ENCODE data around the gene CPLX1. TPM values are rescaled to one million over a fixed set of nuclear protein-coding genes. Genes with fewer than 3 reads are reported as not detected.

CPLX1 gene
- total RNA-seq, 1 experiment from 2014 or later: 14.5 TPM

- Histone ChIP-seq H3K27me3 (ENCODE audit: insufficient read depth, low read length) (no peaks in the 10 kb centered on the region), H3K9ac (ENCODE audit: low read length) (no peak overlapping the region), H3K9me2 (ENCODE audit: insufficient read depth) (no peaks in the 10 kb centered on the region), H3K4me1 (ENCODE audit: control insufficient read depth in 1 of 2, insufficient read depth in 2 of 2, low read length in 2 of 2) (peaks cover 13 to 14% of the 10 kb centered on the region in 2 experiments), H3K27ac (ENCODE audit: low read depth, low read length) (no peak overlapping the region), H2AFZ (ENCODE audit: low read depth, low read length, poor library complexity, severe bottlenecking) (no peak overlapping the region), H3K4me2 (ENCODE audit: low read length) (no peak overlapping the region), H3K4me3 (replicated peaks in 1 of 2; ENCODE audit: low read depth in 1 of 2, low read length in 2 of 2) (no peak overlapping the region), H3K36me3 (ENCODE audit: control insufficient read depth in 1 of 2, insufficient read depth in 2 of 2, low read length in 2 of 2) (no peaks in the 10 kb centered on the region), H3K79me2 (ENCODE audit: insufficient read depth, low read length) (no peaks in the 10 kb centered on the region), H4K20me1 (ENCODE audit: insufficient read depth) (no peaks in the 10 kb centered on the region), H3K9me3 (ENCODE audit: control insufficient read depth in 1 of 2, insufficient read depth in 1 of 2, low read depth in 1 of 2, low read length in 2 of 2) (no peaks in the 10 kb centered on the region)
- ChIA-PET POLR2A (no interaction called here), RAD21 (ENCODE audit: low non-redundant PET in 1 of 2, low total read pairs in 2 of 2, uncharacterized antibody in 2 of 2, unreplicated experiment in 2 of 2) (no interaction called here), CTCF (no interaction called here)
- DNase-seq (ENCODE audit: low read depth, low spot score) (no peak), ATAC-seq (no peak)
- no TSS peak for BruUV-seq (replicated peaks)
- intact Hi-C loops (cut with micrococcal nuclease): no loop called here
- TF ChIP-seq EZH2 (IDR thresholded peaks at IDR 0.05) (no peak), ZFX (IDR thresholded peaks at IDR 0.05) (no peak), ZNF274 (IDR thresholded peaks at IDR 0.05; ENCODE audit: low read depth, low read length) (no peak), CEBPB (IDR thresholded peaks at IDR 0.05; ENCODE audit: low read depth) (no peak)
Measured at GRCh38 chr4:803884-804283, 22.0 kb downstream of the CPLX1 start.

GRCh38 chr4:801436-802124 is 24.3 kb downstream of the CPLX1 start:
- POLR2A ChIA-PET: no interaction called here

More at GRCh38 chr4:801436-802124, 24.3 kb downstream of the CPLX1 start:
- Histone ChIP-seq H2AFZ (ENCODE audit: low read depth, low read length, poor library complexity, severe bottlenecking) (no peak overlapping the region), H3K79me2 (ENCODE audit: insufficient read depth, low read length) (no peaks in the 10 kb centered on the region), H3K9me3 (ENCODE audit: control insufficient read depth in 1 of 2, insufficient read depth in 1 of 2, low read depth in 1 of 2, low read length in 2 of 2) (no peaks in the 10 kb centered on the region), H3K4me3 (replicated peaks in 1 of 2; ENCODE audit: low read depth in 1 of 2, low read length in 2 of 2) (no peak overlapping the region), H3K4me1 (ENCODE audit: control insufficient read depth in 1 of 2, insufficient read depth in 2 of 2, low read length in 2 of 2) (peaks cover 19 to 22% of the 10 kb centered on the region in 2 experiments), H3K9me2 (ENCODE audit: insufficient read depth) (no peaks in the 10 kb centered on the region), H3K9ac (ENCODE audit: low read length) (no peak overlapping the region), H3K4me2 (ENCODE audit: low read length) (no peak overlapping the region), H3K27me3 (ENCODE audit: insufficient read depth, low read length) (no peaks in the 10 kb centered on the region), H4K20me1 (ENCODE audit: insufficient read depth) (no peaks in the 10 kb centered on the region), H3K27ac (ENCODE audit: low read depth, low read length) (no peak overlapping the region), H3K36me3 (ENCODE audit: control insufficient read depth in 1 of 2, insufficient read depth in 2 of 2, low read length in 2 of 2) (no peaks in the 10 kb centered on the region)
- ChIA-PET RAD21 (ENCODE audit: low non-redundant PET in 1 of 2, low total read pairs in 2 of 2, uncharacterized antibody in 2 of 2, unreplicated experiment in 2 of 2) (no interaction called here), CTCF (no interaction called here)
- intact Hi-C loops (cut with micrococcal nuclease): no loop called here
- TF ChIP-seq YY1 (IDR thresholded peaks at IDR 0.05; ENCODE audit: extremely low read depth, insufficient replicate concordance, low read depth, low read length) (no peak), POLR2AphosphoS5 (IDR thresholded peaks at IDR 0.05; ENCODE audit: low read depth, low read length) (no peak), EZH2phosphoT487 (IDR thresholded peaks at IDR 0.05; ENCODE audit: borderline replicate concordance) (no peak)
- ATAC-seq: no peak
- BruUV-seq (replicated peaks): no TSS peak
- no peak for DNase-seq (ENCODE audit: low read depth, low spot score)
